ENCODE measurements around the gene RFX4. TPM values are rescaled to one million over a fixed set of nuclear protein-coding genes. Genes with fewer than 3 reads are reported as not detected.

The RFX4 gene
- total RNA-seq, 4 donors from 2014 or later = not detected

DNA sequence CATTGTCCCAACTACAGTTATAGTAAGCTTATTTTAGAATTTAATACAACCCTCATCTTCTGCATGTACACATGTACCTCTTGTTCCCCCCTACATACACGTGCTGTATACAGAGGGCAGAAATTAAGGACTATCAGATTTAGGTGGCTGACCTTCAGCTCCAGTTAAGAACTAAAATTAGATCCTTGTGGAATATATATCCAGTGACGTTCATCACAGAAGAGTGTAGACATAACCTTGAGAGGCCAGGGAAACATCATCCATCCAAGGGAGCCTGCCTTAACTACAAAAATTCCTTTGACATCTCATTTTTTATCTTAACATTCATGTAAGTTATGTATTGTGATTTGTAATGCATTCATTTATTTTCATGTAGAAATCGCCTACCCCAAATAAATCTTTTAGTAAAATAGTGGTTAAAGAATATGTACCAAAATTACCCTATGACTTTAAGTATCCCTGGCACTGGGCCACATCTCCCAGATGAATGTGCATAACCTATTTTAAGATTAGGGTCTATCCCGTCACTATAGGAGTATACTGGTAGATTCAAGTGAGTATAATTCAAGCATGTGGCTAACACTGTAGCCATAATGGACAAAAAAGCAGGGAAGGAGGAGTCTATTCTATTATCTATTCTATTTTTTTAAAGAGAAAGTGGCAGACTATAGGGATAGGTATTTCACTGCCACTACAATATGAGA is 219.2 kb downstream of the RFX4 start:
- H3K27me3 ChIP-seq = no peaks in the 10 kb centered on the region
- WGBS = 63% methylated on average over 4 of the region's 4 CpGs
- intact Hi-C loops (cut with DNase I) = loop anchor here (5.0 kb wide), 1 partner anchor 60 kb away; no protein-coding TSS in a partner anchor
- no peak overlapping the region for H3K27ac ChIP-seq (replicated peaks in 1 of 4)
- H3K36me3 ChIP-seq = peaks cover 4 to 35% (median 17%) of the 10 kb centered on the region in 4 donors
- TF ChIP-seq EP300 (IDR thresholded peaks at IDR 0.05) (no peak), POLR2AphosphoS5 (IDR thresholded peaks at IDR 0.05) (no peak), POLR2A (IDR thresholded peaks at IDR 0.05; ENCODE audit: low read depth) (no peak)
- TF ChIP-seq, protein P1, sequence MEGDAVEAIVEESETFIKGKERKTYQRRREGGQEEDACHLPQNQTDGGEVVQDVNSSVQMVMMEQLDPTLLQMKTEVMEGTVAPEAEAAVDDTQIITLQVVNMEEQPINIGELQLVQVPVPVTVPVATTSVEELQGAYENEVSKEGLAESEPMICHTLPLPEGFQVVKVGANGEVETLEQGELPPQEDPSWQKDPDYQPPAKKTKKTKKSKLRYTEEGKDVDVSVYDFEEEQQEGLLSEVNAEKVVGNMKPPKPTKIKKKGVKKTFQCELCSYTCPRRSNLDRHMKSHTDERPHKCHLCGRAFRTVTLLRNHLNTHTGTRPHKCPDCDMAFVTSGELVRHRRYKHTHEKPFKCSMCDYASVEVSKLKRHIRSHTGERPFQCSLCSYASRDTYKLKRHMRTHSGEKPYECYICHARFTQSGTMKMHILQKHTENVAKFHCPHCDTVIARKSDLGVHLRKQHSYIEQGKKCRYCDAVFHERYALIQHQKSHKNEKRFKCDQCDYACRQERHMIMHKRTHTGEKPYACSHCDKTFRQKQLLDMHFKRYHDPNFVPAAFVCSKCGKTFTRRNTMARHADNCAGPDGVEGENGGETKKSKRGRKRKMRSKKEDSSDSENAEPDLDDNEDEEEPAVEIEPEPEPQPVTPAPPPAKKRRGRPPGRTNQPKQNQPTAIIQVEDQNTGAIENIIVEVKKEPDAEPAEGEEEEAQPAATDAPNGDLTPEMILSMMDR (IDR thresholded peaks at IDR 0.05) = no peak
- DNase-seq (ENCODE audit: extremely low spot score) = no peak
- no peak overlapping the region for H3K4me3 ChIP-seq
- peaks cover 0 to 4% (median 0%) of the 10 kb centered on the region in 4 donors for H3K4me1 ChIP-seq
- no peaks in the 10 kb centered on the region for H3K9me3 ChIP-seq

DNA sequence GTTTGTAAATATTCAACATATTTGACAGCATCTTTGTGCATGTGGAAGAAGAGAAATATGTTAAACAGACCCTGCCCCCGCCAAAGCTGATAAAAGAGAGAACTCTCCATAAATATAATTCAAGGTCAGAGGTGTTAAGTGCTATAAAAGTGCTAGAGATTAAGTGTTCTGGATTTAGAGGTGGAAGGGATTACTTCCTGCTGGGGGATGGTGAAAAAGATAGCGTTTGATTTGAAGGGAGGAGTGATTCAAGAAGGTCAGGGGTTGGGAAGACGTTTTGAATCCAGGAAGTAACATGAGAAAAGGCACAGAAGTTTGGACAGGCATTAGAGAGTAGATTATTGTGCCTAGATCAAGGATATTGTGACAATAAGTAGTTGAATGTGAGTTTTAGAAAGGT is 221.9 kb downstream of the RFX4 start:
- no peak overlapping the region for H3K27ac ChIP-seq (replicated peaks in 1 of 4)
- TF ChIP-seq EP300 (IDR thresholded peaks at IDR 0.05) (no peak), POLR2AphosphoS5 (IDR thresholded peaks at IDR 0.05) (no peak), POLR2A (IDR thresholded peaks at IDR 0.05; ENCODE audit: low read depth) (no peak)
- TF ChIP-seq, protein P1 (IDR thresholded peaks at IDR 0.05) = no peak
- H3K36me3 ChIP-seq = peaks cover 4 to 35% (median 17%) of the 10 kb centered on the region in 4 donors
- intact Hi-C loops (cut with DNase I) = loop anchor here (5.0 kb wide), 1 partner anchor 62 kb away; no protein-coding TSS in a partner anchor
- H3K4me3 ChIP-seq = no peak overlapping the region
- no peaks in the 10 kb centered on the region for H3K27me3 ChIP-seq
- H3K4me1 ChIP-seq = peaks cover 0 to 4% (median 0%) of the 10 kb centered on the region in 4 donors
- no peaks in the 10 kb centered on the region for H3K9me3 ChIP-seq
- DNase-seq (ENCODE audit: extremely low spot score) = no peak
- 77% methylated on average over 3 of the region's 3 CpGs for WGBS

Other genes starting within 250 kb of the RFX4 start
- 1 to 10 TPM; 4.2 to 6.1 (median 5.3) TPM for gene POLR3B, start 225.3 kb upstream of the RFX4 start, total RNA-seq
- gene RIC8B, start 191.7 kb downstream of the RFX4 start, total RNA-seq = 10 to 100 TPM; 13.8 to 19.1 (median 15.3) TPM